Stimulated activated CD8-positive, alpha-beta memory T cell treated with anti-CD3 and anti-CD28 coated beads, Interleukin-15, amount 100 ng/mL, for 24 hours (primary cell): ENCODE measurements around the gene KRTAP2-1.
"Not testable (repeated sequence)": the region's sequence is repeated elsewhere in the genome, so short reads cannot be mapped to it uniquely, and the experiment has no call there.

Experiments used
- DNase-seq: peaks from one replicate; pipeline ENCODE4 v3.0.0-alpha.2; 2020; ENCODE audit warnings: low read depth

Gene KRTAP2-1

GRCh38 chr17:41057547-41057946 is 10.4 kb upstream of the KRTAP2-1 start:
- DNase-seq = no peak

DNA sequence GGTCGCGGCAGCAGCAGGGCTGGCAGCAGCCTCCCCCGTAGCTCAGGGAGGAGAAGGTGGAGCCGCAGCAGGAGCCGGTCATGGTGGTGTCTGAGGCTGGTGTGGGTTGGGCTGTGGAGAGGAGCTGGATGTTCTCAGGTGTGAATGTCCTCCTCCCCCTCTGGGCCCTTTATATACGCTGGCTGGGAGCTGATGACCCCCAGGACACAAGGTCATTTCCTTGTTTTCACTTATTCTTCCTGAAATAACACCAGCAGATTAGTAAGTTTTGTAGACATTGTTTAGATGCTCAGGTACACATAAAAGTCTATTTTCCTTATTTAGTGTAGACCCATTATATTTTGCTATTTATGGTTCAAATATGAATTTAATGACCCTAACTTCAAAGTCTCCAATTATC is 8.0 kb upstream of the KRTAP2-1 start, which contains the start of gene KRTAP2-2:
Gene KRTAP2-2, minus strand, starts transcription at position 101 of the 400 bp plus-strand sequence. Its CDS starts 19 bp downstream, at position 82.
- not testable (repeated sequence) for DNase-seq

DNA sequence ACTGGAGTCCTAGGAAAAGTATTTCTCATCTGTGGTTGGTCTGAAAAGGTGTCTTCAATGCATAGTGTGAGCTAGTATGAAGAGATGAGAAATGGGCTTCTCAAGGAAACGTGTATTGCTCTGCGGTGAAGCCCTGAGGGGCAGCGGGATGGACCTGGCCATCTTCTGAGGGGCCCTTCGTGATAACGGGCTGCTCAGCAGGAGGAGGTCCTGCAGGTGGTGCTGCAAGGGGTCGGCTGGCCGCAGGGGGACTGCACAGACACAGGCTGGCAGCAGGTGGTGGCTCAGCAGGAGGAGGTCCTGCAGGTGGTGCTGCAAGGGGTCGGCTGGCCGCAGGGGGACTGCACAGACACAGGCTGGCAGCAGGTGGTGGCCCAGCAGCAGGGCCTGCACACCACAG is 7.4 kb upstream of the KRTAP2-1 start:
- DNase-seq = not testable (repeated sequence)

DNA sequence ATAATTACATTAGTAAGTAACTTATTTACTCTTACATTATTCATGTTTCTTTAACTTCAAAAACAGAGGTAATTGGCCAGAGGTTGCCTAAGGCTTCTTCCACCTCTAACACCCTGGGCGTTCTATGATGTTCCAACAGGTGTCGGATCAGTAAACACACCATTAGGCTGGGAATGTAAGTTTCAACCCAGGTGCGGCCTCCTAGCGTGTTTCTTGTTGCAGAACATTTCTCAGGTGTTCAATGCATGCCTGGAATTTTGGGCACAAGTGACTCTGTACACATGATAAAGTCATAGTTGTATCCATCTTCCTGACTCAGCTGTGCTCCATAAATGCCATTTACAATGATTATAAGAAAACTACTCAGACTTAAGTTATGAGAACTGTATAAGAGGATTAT is 6.9 kb upstream of the KRTAP2-1 start:
- no peak for DNase-seq

DNA sequence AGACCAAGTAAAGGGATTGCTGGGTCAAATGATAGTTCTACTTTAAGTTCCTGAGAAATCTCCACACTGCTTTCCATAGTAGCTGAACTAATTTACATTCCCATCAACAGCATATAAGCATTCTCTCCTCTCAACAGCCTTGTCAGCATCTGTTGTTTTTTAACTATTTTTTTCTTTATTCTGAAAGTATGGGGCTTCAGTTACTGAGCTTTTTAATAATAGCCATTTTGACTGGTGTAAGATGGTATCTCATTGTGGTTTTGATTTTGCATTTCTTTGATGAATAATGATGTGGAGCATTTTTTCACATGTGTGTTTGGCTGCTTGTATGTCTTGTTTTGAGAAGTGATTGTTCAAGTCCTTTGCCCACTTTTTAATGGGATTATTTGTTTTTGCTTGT is 5.5 kb upstream of the KRTAP2-1 start:
- no peak for DNase-seq

DNA sequence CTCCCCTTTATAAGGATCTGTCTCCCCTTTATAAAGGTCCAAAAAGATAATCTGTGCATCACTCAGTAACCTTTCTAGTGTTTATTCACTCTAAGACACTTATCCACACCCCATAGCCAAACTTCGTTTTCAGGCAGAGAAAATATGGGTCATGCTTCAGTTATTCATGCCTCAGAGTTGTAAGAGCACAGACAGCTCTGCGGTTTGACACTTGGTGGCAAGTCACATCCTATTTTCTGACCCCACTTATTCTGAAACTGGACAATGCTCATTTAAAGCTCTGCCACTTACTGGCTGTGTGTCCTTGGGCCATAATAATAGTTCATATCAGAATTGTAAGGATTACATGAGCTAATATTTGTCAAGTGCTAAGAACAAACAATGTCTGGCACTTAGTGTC is 2.0 kb upstream of the KRTAP2-1 start:
- DNase-seq = no peak

GRCh38 chr17:41048441-41048840 is 1.3 kb upstream of the KRTAP2-1 start:
- no peak for DNase-seq

GRCh38 chr17:41042953-41043352 is 4.2 kb downstream of the KRTAP2-1 start:
- no peak for DNase-seq

DNA sequence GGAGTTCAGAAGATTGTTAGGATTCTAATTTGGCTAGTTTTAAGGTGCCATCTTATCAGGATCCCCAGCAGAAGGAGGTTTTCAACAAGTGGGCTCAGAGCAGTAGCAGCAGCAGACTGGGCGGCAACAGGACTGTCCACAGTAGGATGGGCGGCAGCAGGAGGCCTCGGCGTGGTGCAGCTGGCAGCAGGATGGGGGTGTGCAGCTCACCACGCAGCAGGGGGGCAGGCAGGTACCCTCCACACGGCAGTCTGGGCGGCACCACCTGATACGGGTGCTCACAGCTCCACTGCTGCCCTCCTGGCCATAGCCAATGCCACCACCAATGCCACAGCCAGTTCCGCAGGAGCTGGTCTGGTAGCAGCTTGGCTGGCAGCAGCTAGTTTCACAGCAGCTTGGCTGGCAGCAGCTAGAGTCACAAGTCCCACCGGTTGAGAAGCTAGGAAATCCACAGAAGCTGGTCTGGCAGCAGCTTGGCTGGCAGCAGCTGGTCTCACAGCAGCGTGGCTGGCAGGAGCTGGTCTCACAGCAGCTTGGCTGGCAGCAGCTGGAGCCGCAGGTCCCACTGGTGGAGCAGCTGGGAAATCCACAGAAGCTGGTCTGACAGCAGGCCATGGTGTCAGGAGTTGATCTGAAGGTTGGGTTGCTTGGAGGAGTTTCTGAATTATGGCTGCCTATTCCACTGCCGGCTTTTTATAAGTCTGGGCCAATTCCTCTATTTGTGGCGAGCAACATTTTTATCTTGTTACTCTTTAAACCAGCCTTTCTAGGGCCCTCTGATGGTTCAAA is 6.1 kb downstream of the KRTAP2-1 start, which contains the start of gene KRTAP1-1:
Gene KRTAP1-1, minus strand, starts transcription at position 668 of the 789 bp plus-strand sequence. Its CDS starts 53 bp downstream, at position 615.
- not testable (repeated sequence) for DNase-seq

- DNase-seq = no peak
These were observed 9.2 kb downstream of the KRTAP2-1 start for GRCh38 chr17:41037853-41038350.

- DNase-seq = not testable (repeated sequence)
These were observed 12.7 kb downstream of the KRTAP2-1 start, which contains the start of gene KRTAP1-3 for GRCh38 chr17:41034346-41034935. TSS of gene KRTAP1-3 (minus strand) at chr17:41034874. CDS start at chr17:41034821, 53 bp downstream.

GRCh38 chr17:41029633-41030245 is 17.4 kb downstream of the KRTAP2-1 start, which contains the start of gene KRTAP1-4:
TSS of gene KRTAP1-4 (minus strand) at chr17:41030195. CDS start at chr17:41030078, 117 bp downstream.
- no peak for DNase-seq

DNA sequence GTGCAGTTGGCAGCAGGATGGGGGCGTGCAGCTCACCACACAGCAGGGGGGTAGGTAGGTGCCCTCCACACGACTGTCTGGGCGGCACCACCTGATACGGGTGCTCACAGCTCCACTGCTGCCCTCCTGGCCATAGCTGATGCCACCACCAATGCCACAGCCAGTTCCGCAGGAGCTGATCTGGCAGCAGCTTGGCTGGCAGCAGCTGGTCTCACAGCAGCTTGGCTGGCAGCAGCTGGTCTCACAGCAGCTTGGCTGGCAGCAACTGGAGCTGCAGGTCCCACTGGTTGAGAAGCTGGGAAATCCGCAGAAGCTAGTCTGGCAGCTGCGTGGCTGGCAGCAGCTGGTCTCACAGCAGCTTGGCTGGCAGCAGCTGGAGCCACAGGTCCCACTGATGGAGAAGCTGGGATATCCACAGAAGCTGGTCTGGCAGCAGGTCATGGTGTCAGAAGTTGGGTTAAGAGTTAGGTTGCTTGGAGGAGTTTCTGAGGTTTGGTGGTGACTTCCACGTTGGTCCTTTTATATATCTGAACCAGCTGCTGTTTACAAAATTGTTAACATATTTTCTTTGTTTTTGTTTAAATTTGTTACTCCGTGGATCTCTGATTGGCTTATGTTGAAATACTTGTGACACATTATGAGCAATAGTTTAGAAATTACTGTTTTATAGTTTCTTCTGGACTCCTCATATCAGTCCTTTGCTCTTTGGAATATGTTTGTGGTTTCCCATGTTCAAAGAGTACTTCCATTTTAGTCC is 20.2 kb downstream of the KRTAP2-1 start, which contains the start of gene KRTAP1-5:
Gene KRTAP1-5, minus strand, starts transcription at position 494 of the 757 bp plus-strand sequence. Its CDS starts 53 bp downstream, at position 441.
- no peak for DNase-seq

- DNase-seq = no peak
These were observed 22.4 kb downstream of the KRTAP2-1 start for GRCh38 chr17:41024697-41025096.

DNA sequence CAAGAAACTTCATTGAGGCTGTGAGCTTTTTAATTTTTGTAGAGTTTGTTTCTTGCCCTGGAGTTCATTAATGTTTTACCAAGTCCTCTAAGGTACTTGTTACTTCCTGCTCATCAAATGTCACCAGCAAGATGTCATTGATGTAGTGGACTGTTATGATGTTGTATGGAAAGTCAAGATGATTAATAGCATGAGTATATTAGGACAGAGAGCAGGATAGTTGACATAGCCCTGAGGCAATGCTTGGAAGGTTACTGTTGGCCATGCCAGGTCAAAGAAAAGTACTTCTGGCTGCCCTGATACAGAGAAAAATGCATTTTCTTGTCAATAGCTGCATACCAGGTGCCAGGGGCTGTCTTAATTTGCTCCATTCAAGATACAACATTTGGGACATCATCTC is 26.8 kb downstream of the KRTAP2-1 start:
- DNase-seq = no peak

DNA sequence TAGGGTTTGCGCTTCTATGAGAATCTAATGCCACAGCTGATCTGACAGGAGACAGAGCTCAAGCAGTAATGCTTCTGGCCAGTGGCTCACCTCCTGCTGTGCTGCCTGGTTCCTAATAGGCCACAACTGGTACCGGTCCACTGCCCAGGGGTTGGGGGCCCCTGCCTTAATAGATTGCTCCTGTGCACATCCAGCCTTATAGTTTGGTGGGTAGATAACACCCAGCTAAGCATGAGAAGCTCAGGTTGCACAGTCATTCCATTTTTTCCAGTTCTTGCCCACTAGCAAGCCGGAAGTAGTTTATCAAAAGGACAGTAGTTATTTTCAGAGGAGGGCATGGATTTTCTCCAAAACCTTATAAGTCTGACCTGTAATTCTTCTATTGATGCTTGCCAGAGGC is 27.7 kb downstream of the KRTAP2-1 start:
- DNase-seq = no peak

DNA sequence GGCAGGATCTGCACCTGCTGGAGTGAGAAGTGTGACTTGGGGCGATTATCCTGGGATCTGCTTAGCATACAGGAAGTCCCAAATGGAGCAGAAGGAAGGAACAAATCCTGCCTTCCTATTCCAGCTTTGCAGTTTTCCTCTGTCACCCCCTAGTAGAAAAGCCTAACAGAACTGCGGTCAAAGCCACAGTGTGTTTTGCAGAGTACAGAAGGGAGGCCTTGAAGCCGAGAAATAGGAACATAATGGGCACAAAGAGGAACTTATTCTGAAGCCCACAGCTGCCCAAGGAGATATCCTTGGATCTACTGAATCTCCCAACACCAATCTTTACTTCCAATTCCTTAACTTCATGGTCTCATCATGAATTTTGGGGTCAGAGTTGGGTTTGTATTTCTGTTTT is 28.6 kb downstream of the KRTAP2-1 start:
- no peak for DNase-seq

DNA sequence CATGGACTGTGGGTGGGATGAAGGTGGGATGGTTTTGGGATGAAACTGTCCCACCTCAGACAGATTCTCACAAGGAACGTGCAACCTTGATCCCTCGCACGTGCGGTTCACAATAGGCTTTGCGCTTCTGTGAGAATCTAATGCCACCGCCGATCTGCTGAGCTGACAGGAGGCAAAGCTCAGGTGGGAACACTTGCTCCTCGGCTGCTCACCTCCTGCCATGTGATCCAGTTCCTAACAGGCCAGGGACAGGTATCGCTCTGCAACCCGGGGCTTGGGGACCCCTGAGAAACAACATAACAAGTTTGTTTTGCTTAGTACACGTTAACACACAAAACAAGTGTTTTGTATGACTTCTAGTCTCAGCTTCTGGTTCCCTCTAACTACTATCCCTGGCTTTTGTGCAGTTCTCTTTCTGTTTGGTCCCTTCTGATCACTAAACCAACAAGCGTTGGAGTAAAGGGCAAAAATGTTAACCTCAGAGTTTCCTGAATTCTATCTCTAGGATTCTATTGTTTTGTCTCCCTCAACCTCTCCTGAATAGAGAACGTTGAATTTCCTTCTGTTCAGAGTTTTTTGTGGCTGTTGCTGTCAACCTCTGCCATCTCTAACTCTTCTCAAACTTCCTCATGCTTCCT is 30.4 kb downstream of the KRTAP2-1 start:
- no peak for DNase-seq

GRCh38 chr17:41015454-41015853 is 31.7 kb downstream of the KRTAP2-1 start:
- no peak for DNase-seq

DNA sequence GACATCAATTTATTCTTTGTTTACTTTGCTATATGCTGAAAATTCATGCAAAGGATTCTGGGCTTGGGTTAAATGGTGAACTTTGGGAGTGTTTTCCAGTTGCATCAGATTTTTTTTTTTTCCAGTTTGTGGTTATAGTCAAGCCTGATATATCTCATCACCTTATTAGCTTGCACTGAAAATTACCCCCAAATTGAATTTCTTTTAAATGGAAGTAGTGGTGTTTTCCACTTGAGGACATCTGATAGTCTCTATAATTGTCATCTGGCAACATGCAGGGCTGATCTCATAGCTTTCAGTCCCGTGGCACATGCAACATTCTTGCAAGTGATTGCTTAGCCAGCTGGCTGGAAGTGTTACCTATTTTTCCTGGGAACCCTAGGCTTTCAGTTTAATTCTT is 33.5 kb downstream of the KRTAP2-1 start:
- no peak for DNase-seq

GRCh38 chr17:41013181-41013580 is 33.9 kb downstream of the KRTAP2-1 start:
- DNase-seq = no peak
